ENCODE measurements around the gene CEP192. TPM values are rescaled to one million over a fixed set of nuclear protein-coding genes. Genes with fewer than 3 reads are reported as not detected.
"Not testable (repeated sequence)": the region's sequence is repeated elsewhere in the genome, so short reads cannot be mapped to it uniquely, and the experiment has no call there.

Gene CEP192
- total RNA-seq, 1 donor from 2014 or later = 37.5 TPM

- H3K9me3 Mint-ChIP-seq = no peaks in the 10 kb centered on the region
- TF ChIP-seq CTCF (conservative IDR thresholded peaks at IDR 0.05) = no peak
- no peaks in the 10 kb centered on the region for H3K27me3 Mint-ChIP-seq
- no peaks in the 10 kb centered on the region for H3K4me1 Mint-ChIP-seq (ENCODE audit: unreplicated experiment)
- no peak overlapping the region for H3K27ac Mint-ChIP-seq
- peaks cover 27% of the 10 kb centered on the region for H3K36me3 Mint-ChIP-seq
- H3K4me3 Mint-ChIP-seq = no peak overlapping the region
- no peak for DNase-seq (ENCODE audit: extremely low spot score, unreplicated experiment)
These were observed 70.5 kb downstream of the CEP192 start for GRCh38 chr18:13061630-13062189.

DNA sequence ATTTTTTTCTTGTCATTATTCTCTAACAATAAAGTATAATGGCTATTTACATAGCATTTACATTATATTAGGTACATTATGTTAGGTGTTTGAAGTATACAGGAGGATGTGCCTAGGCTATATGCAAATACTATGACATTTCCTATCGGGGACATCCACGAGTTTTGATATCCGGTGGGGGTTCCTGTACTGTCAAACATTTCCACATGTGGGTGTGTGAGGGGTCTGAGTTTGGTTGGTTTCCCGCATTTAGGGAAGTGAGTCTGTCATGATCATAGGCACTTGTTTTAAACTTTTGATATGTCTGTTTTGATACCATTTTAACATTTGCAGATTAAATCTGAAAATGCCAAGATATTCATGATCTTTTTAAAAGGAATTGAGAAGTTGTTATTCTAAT is 76.0 kb downstream of the CEP192 start:
- H3K9me3 Mint-ChIP-seq = no peaks in the 10 kb centered on the region
- H3K27ac Mint-ChIP-seq = no peak overlapping the region
- H3K4me1 Mint-ChIP-seq (ENCODE audit: unreplicated experiment) = no peaks in the 10 kb centered on the region
- no peak overlapping the region for H3K4me3 Mint-ChIP-seq
- H3K27me3 Mint-ChIP-seq = no peaks in the 10 kb centered on the region
- TF ChIP-seq CTCF (conservative IDR thresholded peaks at IDR 0.05) = no peak
- DNase-seq (ENCODE audit: extremely low spot score, unreplicated experiment) = no peak
- H3K36me3 Mint-ChIP-seq = peaks cover 37% of the 10 kb centered on the region

DNA sequence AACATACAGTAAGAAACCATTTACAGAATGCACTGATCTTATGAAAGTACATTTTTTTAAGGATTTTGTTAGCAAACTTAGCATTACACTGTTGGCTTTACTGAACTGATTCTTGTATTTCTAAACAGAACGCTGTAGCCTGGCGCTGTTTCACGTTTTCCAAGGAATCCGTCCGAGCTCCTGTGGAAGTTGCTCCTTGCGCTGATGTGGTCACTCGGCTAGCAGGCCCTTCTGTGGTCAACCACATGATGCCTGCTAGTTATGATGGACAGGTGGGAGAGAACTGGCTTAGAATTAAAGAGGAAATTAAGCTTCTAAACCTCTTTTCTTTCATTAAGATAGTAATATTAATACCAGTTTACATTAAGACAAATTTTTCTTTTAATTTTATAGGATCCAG is 76.8 kb downstream of the CEP192 start:
- Mint-ChIP-seq H3K9me3 (no peaks in the 10 kb centered on the region), H3K36me3 (peaks cover 39% of the 10 kb centered on the region), H3K27me3 (no peaks in the 10 kb centered on the region), H3K4me1 (ENCODE audit: unreplicated experiment) (no peaks in the 10 kb centered on the region), H3K27ac (no peak overlapping the region), H3K4me3 (no peak overlapping the region)
- TF ChIP-seq CTCF (conservative IDR thresholded peaks at IDR 0.05) = no peak
- no peak for DNase-seq (ENCODE audit: extremely low spot score, unreplicated experiment)

DNA sequence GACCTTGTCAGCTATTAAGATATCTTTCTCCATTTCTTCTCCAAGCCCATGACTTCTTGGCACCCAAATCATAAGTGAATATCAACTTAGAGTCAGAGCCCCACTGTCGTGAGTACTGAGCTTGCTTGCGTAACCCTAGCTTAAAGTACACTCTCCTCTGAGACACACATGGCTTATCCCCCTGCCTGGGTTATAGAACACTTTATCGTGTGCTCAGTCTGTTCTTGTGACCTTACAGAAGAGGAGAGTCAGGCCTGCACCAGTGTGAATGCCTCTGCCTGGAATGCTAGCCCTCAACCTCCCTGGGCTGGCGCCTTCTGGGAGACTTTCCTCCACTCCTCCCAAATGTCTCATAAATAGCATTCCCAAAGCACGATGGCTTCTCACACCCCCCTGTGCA is 79.3 kb downstream of the CEP192 start:
- Mint-ChIP-seq H3K4me1 (ENCODE audit: unreplicated experiment) (no peaks in the 10 kb centered on the region), H3K9me3 (no peaks in the 10 kb centered on the region), H3K27ac (no peak overlapping the region), H3K4me3 (no peak overlapping the region), H3K36me3 (peaks cover 41% of the 10 kb centered on the region), H3K27me3 (no peaks in the 10 kb centered on the region)
- no peak for TF ChIP-seq CTCF (conservative IDR thresholded peaks at IDR 0.05)
- DNase-seq (ENCODE audit: extremely low spot score, unreplicated experiment) = no peak

DNA sequence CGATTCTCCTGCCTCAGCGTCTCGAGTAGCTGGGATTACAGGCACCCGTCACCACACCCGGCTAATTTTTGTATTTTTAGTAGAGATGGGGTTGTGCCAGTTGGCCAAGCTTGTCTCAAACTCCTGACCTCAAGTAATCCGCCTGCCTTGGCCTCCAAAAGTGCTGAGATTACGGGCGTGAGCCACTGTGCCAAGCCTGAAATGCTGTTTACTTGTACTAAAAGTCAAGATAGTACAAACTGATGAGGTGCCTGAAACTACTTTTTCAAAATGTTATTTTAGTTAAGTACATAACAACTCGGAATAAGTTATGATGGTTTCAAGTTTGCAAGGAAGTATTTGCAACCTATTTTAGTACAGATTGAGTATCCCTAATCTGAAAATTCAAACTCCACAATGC is 85.7 kb downstream of the CEP192 start:
- no peaks in the 10 kb centered on the region for H3K9me3 Mint-ChIP-seq
- no peaks in the 10 kb centered on the region for H3K4me1 Mint-ChIP-seq (ENCODE audit: unreplicated experiment)
- no peak overlapping the region for H3K27ac Mint-ChIP-seq
- peaks cover 60% of the 10 kb centered on the region for H3K36me3 Mint-ChIP-seq
- TF ChIP-seq CTCF (conservative IDR thresholded peaks at IDR 0.05) = no peak
- no peak for DNase-seq (ENCODE audit: extremely low spot score, unreplicated experiment)
- no peak overlapping the region for H3K4me3 Mint-ChIP-seq
- no peaks in the 10 kb centered on the region for H3K27me3 Mint-ChIP-seq

- Mint-ChIP-seq H3K4me1 (ENCODE audit: unreplicated experiment) (no peaks in the 10 kb centered on the region), H3K27me3 (no peaks in the 10 kb centered on the region), H3K4me3 (no peak overlapping the region), H3K27ac (no peak overlapping the region), H3K36me3 (peaks cover 64% of the 10 kb centered on the region), H3K9me3 (no peaks in the 10 kb centered on the region)
- no peak for DNase-seq (ENCODE audit: extremely low spot score, unreplicated experiment)
- TF ChIP-seq CTCF (conservative IDR thresholded peaks at IDR 0.05) = no peak
These were observed 86.3 kb downstream of the CEP192 start for GRCh38 chr18:13077473-13077872.

- H3K9me3 Mint-ChIP-seq = not testable (repeated sequence)
These were observed 86.9 kb downstream of the CEP192 start for GRCh38 chr18:13078065-13078464.

More at GRCh38 chr18:13078065-13078464, 86.9 kb downstream of the CEP192 start:
- H3K27ac Mint-ChIP-seq; DNase-seq (ENCODE audit: extremely low spot score, unreplicated experiment); H3K4me1 Mint-ChIP-seq (ENCODE audit: unreplicated experiment); H3K4me3 Mint-ChIP-seq; H3K27me3 Mint-ChIP-seq: not testable (repeated sequence)
- H3K36me3 Mint-ChIP-seq = peaks cover 62% of the 10 kb centered on the region
